ENCODE data around the gene IZUMO1R. TPM values are rescaled to one million over a fixed set of nuclear protein-coding genes. Genes with fewer than 3 reads are reported as not detected.

Gene IZUMO1R
- total and polyA plus RNA-seq, 4 donors = 0.21 TPM; not detected in 3

GRCh38 chr11:94329501-94329900, 25.1 kb downstream of the IZUMO1R start:
- Histone ChIP-seq H3K4me1 (ENCODE audit: control insufficient read depth in 4 of 4, insufficient read depth in 4 of 4, low read length in 3 of 4) (no peaks in the 10 kb centered on the region), H3K27me3 (ENCODE audit: control insufficient read depth in 4 of 4, insufficient read depth in 4 of 4, low read length in 3 of 4) (no peaks in the 10 kb centered on the region), H3K9me3 (ENCODE audit: control insufficient read depth in 4 of 4, low read length in 3 of 4) (peaks cover 0 to 2% (median 0%) of the 10 kb centered on the region in 4 donors), H3K4me3 (ENCODE audit: low read depth in 1 of 3, low read length in 3 of 3) (no peak overlapping the region), H3K27ac (ENCODE audit: low read depth in 1 of 2, low read length in 2 of 2) (no peak overlapping the region), H3K36me3 (ENCODE audit: control insufficient read depth in 4 of 4, insufficient read depth in 3 of 4, low read depth in 1 of 4, low read length in 3 of 4) (no peaks in the 10 kb centered on the region), H3K9ac (ENCODE audit: low read depth in 1 of 2, low read length in 2 of 2) (no peak overlapping the region)
- no peak for DNase-seq (ENCODE audit: low spot score)
- TF ChIP-seq GABPA (IDR thresholded peaks at IDR 0.05 in 1 of 2, conservative IDR thresholded peaks at IDR 0.05 in 1 of 2) = no peak
- TF ChIP-seq, protein P1, sequence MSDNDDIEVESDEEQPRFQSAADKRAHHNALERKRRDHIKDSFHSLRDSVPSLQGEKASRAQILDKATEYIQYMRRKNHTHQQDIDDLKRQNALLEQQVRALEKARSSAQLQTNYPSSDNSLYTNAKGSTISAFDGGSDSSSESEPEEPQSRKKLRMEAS (IDR thresholded peaks at IDR 0.05) = no peak
- TF ChIP-seq, protein P2, sequence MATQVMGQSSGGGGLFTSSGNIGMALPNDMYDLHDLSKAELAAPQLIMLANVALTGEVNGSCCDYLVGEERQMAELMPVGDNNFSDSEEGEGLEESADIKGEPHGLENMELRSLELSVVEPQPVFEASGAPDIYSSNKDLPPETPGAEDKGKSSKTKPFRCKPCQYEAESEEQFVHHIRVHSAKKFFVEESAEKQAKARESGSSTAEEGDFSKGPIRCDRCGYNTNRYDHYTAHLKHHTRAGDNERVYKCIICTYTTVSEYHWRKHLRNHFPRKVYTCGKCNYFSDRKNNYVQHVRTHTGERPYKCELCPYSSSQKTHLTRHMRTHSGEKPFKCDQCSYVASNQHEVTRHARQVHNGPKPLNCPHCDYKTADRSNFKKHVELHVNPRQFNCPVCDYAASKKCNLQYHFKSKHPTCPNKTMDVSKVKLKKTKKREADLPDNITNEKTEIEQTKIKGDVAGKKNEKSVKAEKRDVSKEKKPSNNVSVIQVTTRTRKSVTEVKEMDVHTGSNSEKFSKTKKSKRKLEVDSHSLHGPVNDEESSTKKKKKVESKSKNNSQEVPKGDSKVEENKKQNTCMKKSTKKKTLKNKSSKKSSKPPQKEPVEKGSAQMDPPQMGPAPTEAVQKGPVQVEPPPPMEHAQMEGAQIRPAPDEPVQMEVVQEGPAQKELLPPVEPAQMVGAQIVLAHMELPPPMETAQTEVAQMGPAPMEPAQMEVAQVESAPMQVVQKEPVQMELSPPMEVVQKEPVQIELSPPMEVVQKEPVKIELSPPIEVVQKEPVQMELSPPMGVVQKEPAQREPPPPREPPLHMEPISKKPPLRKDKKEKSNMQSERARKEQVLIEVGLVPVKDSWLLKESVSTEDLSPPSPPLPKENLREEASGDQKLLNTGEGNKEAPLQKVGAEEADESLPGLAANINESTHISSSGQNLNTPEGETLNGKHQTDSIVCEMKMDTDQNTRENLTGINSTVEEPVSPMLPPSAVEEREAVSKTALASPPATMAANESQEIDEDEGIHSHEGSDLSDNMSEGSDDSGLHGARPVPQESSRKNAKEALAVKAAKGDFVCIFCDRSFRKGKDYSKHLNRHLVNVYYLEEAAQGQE (IDR thresholded peaks at IDR 0.05) = no peak
- TF ChIP-seq TAF1 (conservative IDR thresholded peaks at IDR 0.05) = no peak
- TF ChIP-seq HNF4A (conservative IDR thresholded peaks at IDR 0.05) = no peak
- no peak for TF ChIP-seq RAD21 (IDR thresholded peaks at IDR 0.05)
- TF ChIP-seq EGR1 (IDR thresholded peaks at IDR 0.05; ENCODE audit: low read depth in 2 of 2) = no peak
- no peak for TF ChIP-seq NR2F2 (IDR thresholded peaks at IDR 0.05)
- TF ChIP-seq, protein P3, sequence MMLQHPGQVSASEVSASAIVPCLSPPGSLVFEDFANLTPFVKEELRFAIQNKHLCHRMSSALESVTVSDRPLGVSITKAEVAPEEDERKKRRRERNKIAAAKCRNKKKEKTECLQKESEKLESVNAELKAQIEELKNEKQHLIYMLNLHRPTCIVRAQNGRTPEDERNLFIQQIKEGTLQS (IDR thresholded peaks at IDR 0.05) = no peak
- TF ChIP-seq FOXA2 (IDR thresholded peaks at IDR 0.05) = no peak
- TF ChIP-seq CTCF (IDR thresholded peaks at IDR 0.05; ENCODE audit: low read depth, low read length, missing input control) = no peak
- no peak for TF ChIP-seq SP1 (IDR thresholded peaks at IDR 0.05)
- TF ChIP-seq RXRA (IDR thresholded peaks at IDR 0.05) = no peak
- TF ChIP-seq JUND (IDR thresholded peaks at IDR 0.05) = no peak
- TF ChIP-seq HNF4G (IDR thresholded peaks at IDR 0.05) = no peak
- TF ChIP-seq YY1 (IDR thresholded peaks at IDR 0.05) = no peak
- WGBS = 84% methylated on average over 3 of the region's 3 CpGs

DNA sequence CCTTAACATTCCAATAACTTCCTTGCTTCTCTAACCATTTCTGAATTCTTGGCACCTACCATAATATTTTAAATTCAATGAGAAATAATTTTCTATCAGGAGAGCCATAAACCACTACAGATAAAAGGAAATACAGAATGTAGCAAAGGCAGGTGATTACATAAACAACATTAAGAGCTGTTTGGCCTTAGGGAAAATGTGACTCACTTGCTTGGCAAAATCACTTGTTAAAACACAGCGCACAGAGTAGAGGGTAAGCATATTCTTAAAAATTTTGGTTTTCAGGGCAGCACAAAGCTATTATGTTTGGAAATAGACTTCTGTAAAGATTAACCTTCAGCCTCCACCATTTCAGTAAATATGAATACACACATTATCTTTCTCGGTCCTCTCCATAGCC, 26.4 kb downstream of the IZUMO1R start:
- Histone ChIP-seq H3K27ac (ENCODE audit: low read depth in 1 of 2, low read length in 2 of 2) (no peak overlapping the region), H3K9me3 (ENCODE audit: control insufficient read depth in 4 of 4, low read length in 3 of 4) (no peaks in the 10 kb centered on the region), H3K27me3 (ENCODE audit: control insufficient read depth in 4 of 4, insufficient read depth in 4 of 4, low read length in 3 of 4) (no peaks in the 10 kb centered on the region), H3K36me3 (ENCODE audit: control insufficient read depth in 4 of 4, insufficient read depth in 3 of 4, low read depth in 1 of 4, low read length in 3 of 4) (no peaks in the 10 kb centered on the region), H3K4me3 (ENCODE audit: low read depth in 1 of 3, low read length in 3 of 3) (no peak overlapping the region), H3K4me1 (ENCODE audit: control insufficient read depth in 4 of 4, insufficient read depth in 4 of 4, low read length in 3 of 4) (no peaks in the 10 kb centered on the region), H3K9ac (ENCODE audit: low read depth in 1 of 2, low read length in 2 of 2) (no peak overlapping the region)
- WGBS = 91% methylated on average over 2 of the region's 2 CpGs
- DNase-seq (ENCODE audit: low spot score) = no peak
- TF ChIP-seq EGR1 (IDR thresholded peaks at IDR 0.05; ENCODE audit: low read depth in 2 of 2) = no peak
- TF ChIP-seq RXRA (IDR thresholded peaks at IDR 0.05) = no peak
- TF ChIP-seq NR2F2 (IDR thresholded peaks at IDR 0.05) = no peak
